HG03469 (cell line): Measurements from ENCODE around the gene GPX4.

Source experiments
- ATAC-seq: cut with Tn5 transposase; IDR thresholded peaks from one replicate; pipeline ENCODE4 v1.9.1; 2021; ENCODE audit warnings: mild to moderate bottlenecking, moderate library complexity, moderate number of reproducible peaks; ENCODE audit not compliant: unreplicated experiment

The GPX4 gene

GRCh38 chr19:1102407-1103131 lies 1.2 kb upstream of the GPX4 start:
- ATAC-seq = no peak

- no peak for ATAC-seq
Measured at GRCh38 chr19:1103132-1103707, 574 bp upstream of the GPX4 start.

GRCh38 chr19:1104311-1105007 lies 665 bp downstream of the GPX4 start:
- ATAC-seq = no peak

- no peak for ATAC-seq
Measured at GRCh38 chr19:1105008-1105872, 1.4 kb downstream of the GPX4 start.

- no peak for ATAC-seq
Measured at GRCh38 chr19:1105873-1106840, 2.4 kb downstream of the GPX4 start.

GRCh38 chr19:1106841-1107660 lies 3.3 kb downstream of the GPX4 start:
- ATAC-seq = no peak

GRCh38 chr19:1107661-1108261 lies 4.0 kb downstream of the GPX4 start:
- ATAC-seq = no peak

GRCh38 chr19:1108291-1109031 lies 4.7 kb downstream of the GPX4 start:
- ATAC-seq = no peak

GRCh38 chr19:1109032-1109551 lies 5.3 kb downstream of the GPX4 start:
- no peak for ATAC-seq

- ATAC-seq = no peak
Measured at GRCh38 chr19:1109697-1110671, 6.2 kb downstream of the GPX4 start.

- ATAC-seq = no peak
Measured at GRCh38 chr19:1110809-1111640, 7.2 kb downstream of the GPX4 start.

- ATAC-seq = no peak
Measured at GRCh38 chr19:1111641-1112267, 8.0 kb downstream of the GPX4 start.

- ATAC-seq = no peak
Measured at GRCh38 chr19:1112268-1113029, 8.7 kb downstream of the GPX4 start.
